ENCODE data around the gene MEMO1. TPM values are rescaled to one million over a fixed set of nuclear protein-coding genes. Genes with fewer than 3 reads are reported as not detected.
"Not testable (repeated sequence)": the region's sequence is repeated elsewhere in the genome, so short reads cannot be mapped to it uniquely, and the experiment has no call there.

The MEMO1 gene
- total RNA-seq, 1 donor from 2014 or later = 55.3 TPM

- H3K4me3 Mint-ChIP-seq = no peak overlapping the region
- no peaks in the 10 kb centered on the region for H3K36me3 Mint-ChIP-seq (ENCODE audit: low read depth)
- peaks cover 3% of the 10 kb centered on the region for H3K4me1 Mint-ChIP-seq
- no peaks in the 10 kb centered on the region for H3K9me3 Mint-ChIP-seq
- no peaks in the 10 kb centered on the region for H3K27me3 Mint-ChIP-seq (ENCODE audit: low read depth)
- TF ChIP-seq CTCF (conservative IDR thresholded peaks at IDR 0.05) = no peak
- DNase-seq (ENCODE audit: low read depth, low spot score) = no peak
- H3K27ac Mint-ChIP-seq (ENCODE audit: unreplicated experiment) = no peak overlapping the region
These were observed 47.9 kb downstream of the MEMO1 start for GRCh38 chr2:31962757-31963361.

- H3K4me1 Mint-ChIP-seq = no peaks in the 10 kb centered on the region
- no peak overlapping the region for H3K4me3 Mint-ChIP-seq
- H3K36me3 Mint-ChIP-seq (ENCODE audit: low read depth) = no peaks in the 10 kb centered on the region
- H3K9me3 Mint-ChIP-seq = no peaks in the 10 kb centered on the region
- H3K27ac Mint-ChIP-seq (ENCODE audit: unreplicated experiment) = no peak overlapping the region
- TF ChIP-seq CTCF (conservative IDR thresholded peaks at IDR 0.05) = no peak
- no peak for DNase-seq (ENCODE audit: low read depth, low spot score)
- no peaks in the 10 kb centered on the region for H3K27me3 Mint-ChIP-seq (ENCODE audit: low read depth)
These were observed 52.6 kb downstream of the MEMO1 start for GRCh38 chr2:31958140-31958717.

GRCh38 chr2:31957354-31958139, 53.3 kb downstream of the MEMO1 start:
- no peak overlapping the region for H3K27ac Mint-ChIP-seq (ENCODE audit: unreplicated experiment)
- no peak for TF ChIP-seq CTCF (conservative IDR thresholded peaks at IDR 0.05)
- H3K9me3 Mint-ChIP-seq = no peaks in the 10 kb centered on the region

GRCh38 chr2:31956934-31957333, 53.9 kb downstream of the MEMO1 start:
- not testable (repeated sequence) for H3K4me1 Mint-ChIP-seq; H3K27me3 Mint-ChIP-seq (ENCODE audit: low read depth); H3K36me3 Mint-ChIP-seq (ENCODE audit: low read depth); DNase-seq (ENCODE audit: low read depth, low spot score); H3K4me3 Mint-ChIP-seq; H3K27ac Mint-ChIP-seq (ENCODE audit: unreplicated experiment); H3K9me3 Mint-ChIP-seq

More at GRCh38 chr2:31957354-31958139, 53.3 kb downstream of the MEMO1 start:
- no peak overlapping the region for H3K4me3 Mint-ChIP-seq
- no peak for DNase-seq (ENCODE audit: low read depth, low spot score)
- H3K36me3 Mint-ChIP-seq (ENCODE audit: low read depth) = no peaks in the 10 kb centered on the region
- H3K27me3 Mint-ChIP-seq (ENCODE audit: low read depth) = no peaks in the 10 kb centered on the region
- no peaks in the 10 kb centered on the region for H3K4me1 Mint-ChIP-seq

- H3K4me1 Mint-ChIP-seq = no peaks in the 10 kb centered on the region
- H3K27ac Mint-ChIP-seq (ENCODE audit: unreplicated experiment) = no peak overlapping the region
These were observed 54.5 kb downstream of the MEMO1 start for GRCh38 chr2:31956312-31956711.

GRCh38 chr2:31953095-31953494, 57.7 kb downstream of the MEMO1 start:
- H3K9me3 Mint-ChIP-seq; H3K4me1 Mint-ChIP-seq; H3K27ac Mint-ChIP-seq (ENCODE audit: unreplicated experiment); H3K27me3 Mint-ChIP-seq (ENCODE audit: low read depth); DNase-seq (ENCODE audit: low read depth, low spot score); H3K4me3 Mint-ChIP-seq; H3K36me3 Mint-ChIP-seq (ENCODE audit: low read depth): not testable (repeated sequence)

More at GRCh38 chr2:31956312-31956711, 54.5 kb downstream of the MEMO1 start:
- Mint-ChIP-seq H3K36me3 (ENCODE audit: low read depth) (no peaks in the 10 kb centered on the region), H3K9me3 (no peaks in the 10 kb centered on the region), H3K27me3 (ENCODE audit: low read depth) (no peaks in the 10 kb centered on the region), H3K4me3 (no peak overlapping the region)
- no peak for DNase-seq (ENCODE audit: low read depth, low spot score)
- no peak for TF ChIP-seq CTCF (conservative IDR thresholded peaks at IDR 0.05)

All from neural crest cell (in vitro differentiated cells).